MCF 10A (cell line): ENCODE measurements around the gene FARP1. TPM values are rescaled to one million over a fixed set of nuclear protein-coding genes. Genes with fewer than 3 reads are reported as not detected.

Experiments
- BruUV-seq: library from RNA; stranded (reverse); fragments of 400-500 nt; replicated peaks from 2 replicates; lab custom pipeline; 2021; lab: Mats Ljungman, UMichigan
- CTCF ChIA-PET: fragments of 300-600 bp; sonication (Branson Sonifier 250); formaldehyde crosslinking; extraction: SDS; loops from one replicate; lab custom pipeline; 2021; ENCODE audit warnings: antibody characterized with exemption, inconsistent platforms; lab: Yijun Ruan, JAX
- POLR2A ChIA-PET: fragments of 300-600, 350-650 bp; sonication (Branson Sonifier 250); formaldehyde crosslinking; extraction: SDS; loops from one replicate; lab custom pipeline; 2020; ENCODE audit warnings: antibody characterized with exemption, inconsistent platforms; lab: Yijun Ruan, JAX
- DNase-seq: peaks from one replicate; pipeline ENCODE4 v3.0.0-alpha.2; 2018; ENCODE audit not compliant: unreplicated experiment
- H3K27ac Mint-ChIP-seq: one replicate; pipeline ENCODE4 v1.8.0; 2022; ENCODE audit warnings: mild to moderate bottlenecking, low read depth, mixed read lengths; ENCODE audit not compliant: unreplicated experiment
- H3K27me3 Mint-ChIP-seq: one replicate; pipeline ENCODE4 v1.8.0; 2022; ENCODE audit warnings: mixed read lengths; ENCODE audit not compliant: insufficient read depth, unreplicated experiment
- H3K36me3 Mint-ChIP-seq: one replicate; pipeline ENCODE4 v1.8.0; 2022; ENCODE audit warnings: mild to moderate bottlenecking, moderate library complexity, mixed read lengths; ENCODE audit not compliant: insufficient read depth, unreplicated experiment
- H3K4me1 Mint-ChIP-seq: one replicate; pipeline ENCODE4 v1.8.0; 2022; ENCODE audit warnings: mixed read lengths; ENCODE audit not compliant: insufficient read depth, unreplicated experiment
- H3K4me3 Mint-ChIP-seq: one replicate; pipeline ENCODE4 v1.8.0; 2022; ENCODE audit warnings: mild to moderate bottlenecking, moderate library complexity, mixed read lengths; ENCODE audit not compliant: unreplicated experiment
- H3K9me3 Mint-ChIP-seq: one replicate; pipeline ENCODE4 v1.8.0; 2022; ENCODE audit warnings: mixed read lengths; ENCODE audit not compliant: unreplicated experiment
- CTCF ChIP-seq: fragments of 200-600 bp; IDR thresholded peaks from one replicate; pipeline ENCODE4 v1.8.0; 2022; ENCODE audit warnings: antibody characterized with exemption, mild to moderate bottlenecking; ENCODE audit not compliant: unreplicated experiment
- intact Hi-C: fragments of 100-400 bp; cut with micrococcal nuclease; formaldehyde crosslinking; loops from 2 replicates; pipeline ENCODE4 v1.14.1; 2022
- total RNA-seq: library from RNA; stranded (reverse); gene quantifications from 2 replicates; pipeline ENCODE4 v1.2.3, GENCODE V29; 2022

FARP1 gene
- total RNA-seq, 1 experiment from 2014 or later, result 30.1 TPM

- POLR2A ChIA-PET, result no interaction called here
- BruUV-seq, result no TSS peak
- Mint-ChIP-seq H3K27ac (no peak overlapping the region), H3K4me3 (no peak overlapping the region), H3K36me3 (no peaks in the 10 kb centered on the region), H3K4me1 (peaks cover 14% of the 10 kb centered on the region), H3K9me3 (no peaks in the 10 kb centered on the region), H3K27me3 (no peaks in the 10 kb centered on the region)
- TF ChIP-seq CTCF, result no peak
- CTCF ChIA-PET, result no interaction called here
- intact Hi-C loops, result no loop called here
- no peak for DNase-seq
Measured at GRCh38 chr13:98171900-98172589, 29.2 kb downstream of the FARP1 start.

- H3K9me3 Mint-ChIP-seq, result no peaks in the 10 kb centered on the region
- H3K27me3 Mint-ChIP-seq, result no peaks in the 10 kb centered on the region
- ChIA-PET POLR2A (no interaction called here), CTCF (interaction anchor here (0.7 kb wide), 1 partner anchor 23 kb away, joined by 3 read pairs; no protein-coding TSS in a partner anchor)
- no peak for DNase-seq
- no peaks in the 10 kb centered on the region for H3K36me3 Mint-ChIP-seq
- intact Hi-C loops, result no loop called here
- BruUV-seq, result no TSS peak
- no peak overlapping the region for H3K4me3 Mint-ChIP-seq
- no peak for TF ChIP-seq CTCF
- H3K4me1 Mint-ChIP-seq, result peaks cover 14% of the 10 kb centered on the region
- H3K27ac Mint-ChIP-seq, result peak overlapping the region; percentile 27
Measured at GRCh38 chr13:98172590-98173422, 29.9 kb downstream of the FARP1 start.

GRCh38 chr13:98173431-98174152 lies 30.7 kb downstream of the FARP1 start:
- no peak overlapping the region for H3K27ac Mint-ChIP-seq
- TF ChIP-seq CTCF, result no peak
- POLR2A ChIA-PET, result no interaction called here
- DNase-seq, result peak; percentile 71
- H3K4me3 Mint-ChIP-seq, result no peak overlapping the region
- intact Hi-C loops, result no loop called here
- peaks cover 14% of the 10 kb centered on the region for H3K4me1 Mint-ChIP-seq
- no peaks in the 10 kb centered on the region for H3K9me3 Mint-ChIP-seq
- no peaks in the 10 kb centered on the region for H3K27me3 Mint-ChIP-seq
- CTCF ChIA-PET, result interaction anchor here (0.7 kb wide), 1 partner anchor 22 kb away, joined by 3 read pairs; no protein-coding TSS in a partner anchor
- H3K36me3 Mint-ChIP-seq, result no peaks in the 10 kb centered on the region
- BruUV-seq, result no TSS peak

- intact Hi-C loops, result no loop called here
- H3K27me3 Mint-ChIP-seq, result no peaks in the 10 kb centered on the region
- ChIA-PET CTCF (no interaction called here), POLR2A (no interaction called here)
- no TSS peak for BruUV-seq
- H3K4me1 Mint-ChIP-seq, result peaks cover 14% of the 10 kb centered on the region
- no peaks in the 10 kb centered on the region for H3K9me3 Mint-ChIP-seq
- no peaks in the 10 kb centered on the region for H3K36me3 Mint-ChIP-seq
- no peak overlapping the region for H3K4me3 Mint-ChIP-seq
- no peak overlapping the region for H3K27ac Mint-ChIP-seq
- no peak for TF ChIP-seq CTCF
- no peak for DNase-seq
Measured at GRCh38 chr13:98174307-98174706, 31.4 kb downstream of the FARP1 start.
